ENCODE data around the gene MAP4K4. TPM values are rescaled to one million over a fixed set of nuclear protein-coding genes. Genes with fewer than 3 reads are reported as not detected.

Gene MAP4K4
- total RNA-seq, 2 experiments from 2014 or later: 92.8 to 94.0 TPM

GRCh38 chr2:101679801-101680487 lies 17.6 kb upstream of the MAP4K4 start:
- H3K9me3 ChIP-seq (ENCODE audit: control insufficient read depth in 1 of 2, insufficient read depth in 1 of 2, low read length in 2 of 2): no peaks in the 10 kb centered on the region
- no peaks in the 10 kb centered on the region for H3K27me3 Mint-ChIP-seq
- POLR2A ChIA-PET: no interaction called here
- TF ChIP-seq CTCF (IDR thresholded peaks at IDR 0.05): no peak
- H3K27ac ChIP-seq (ENCODE audit: low read depth in 1 of 2, low read length in 2 of 2): no peak overlapping the region
- no peak overlapping the region for H3K4me3 Mint-ChIP-seq
- H3K36me3 ChIP-seq (ENCODE audit: insufficient read depth, low read length): no peaks in the 10 kb centered on the region
- CTCF ChIA-PET: no interaction called here
- H3K4me1 Mint-ChIP-seq (ENCODE audit: low read depth): no peaks in the 10 kb centered on the region
- intact Hi-C loops (cut with DNase I, micrococcal nuclease): no loop called here
- no peak for DNase-seq
- no peaks in the 10 kb centered on the region for H3K4me1 ChIP-seq (ENCODE audit: insufficient read depth, low read length)
- H3K27ac Mint-ChIP-seq: no peak overlapping the region
- ATAC-seq (ENCODE audit: poor library complexity): no peak
- H3K9me3 Mint-ChIP-seq: no peaks in the 10 kb centered on the region
- H3K27me3 ChIP-seq (ENCODE audit: control insufficient read depth in 1 of 2, insufficient read depth in 2 of 2, low read length in 2 of 2): no peaks in the 10 kb centered on the region
- H3K4me3 ChIP-seq (ENCODE audit: low read length): no peak overlapping the region
- H3K36me3 Mint-ChIP-seq (ENCODE audit: low read depth): no peaks in the 10 kb centered on the region

- Histone ChIP-seq H3K9me3 (ENCODE audit: control insufficient read depth in 1 of 2, insufficient read depth in 1 of 2, low read length in 2 of 2) (no peaks in the 10 kb centered on the region), H3K4me1 (ENCODE audit: insufficient read depth, low read length) (no peaks in the 10 kb centered on the region), H3K36me3 (ENCODE audit: insufficient read depth, low read length) (no peaks in the 10 kb centered on the region), H3K27me3 (ENCODE audit: control insufficient read depth in 1 of 2, insufficient read depth in 2 of 2, low read length in 2 of 2) (no peaks in the 10 kb centered on the region), H3K4me3 (ENCODE audit: low read length) (no peak overlapping the region), H3K27ac (ENCODE audit: low read depth in 1 of 2, low read length in 2 of 2) (no peak overlapping the region)
- intact Hi-C loops (cut with DNase I, micrococcal nuclease): no loop called here
- Mint-ChIP-seq H3K36me3 (ENCODE audit: low read depth) (no peaks in the 10 kb centered on the region), H3K4me1 (ENCODE audit: low read depth) (no peaks in the 10 kb centered on the region), H3K4me3 (no peak overlapping the region), H3K9me3 (no peaks in the 10 kb centered on the region), H3K27ac (no peak overlapping the region), H3K27me3 (no peaks in the 10 kb centered on the region)
- ATAC-seq (ENCODE audit: poor library complexity) (no peak), DNase-seq (no peak)
- TF ChIP-seq CTCF (IDR thresholded peaks at IDR 0.05): no peak
- CTCF ChIA-PET: interaction anchor here (1.5 kb wide), 1 partner anchor 63 kb away, joined by 3 read pairs; no protein-coding TSS in a partner anchor
- POLR2A ChIA-PET: no interaction called here
Measured at GRCh38 chr2:101682311-101682710, 15.2 kb upstream of the MAP4K4 start.

- H3K27me3 Mint-ChIP-seq: no peaks in the 10 kb centered on the region
- intact Hi-C loops (cut with DNase I, micrococcal nuclease): no loop called here
- ATAC-seq (ENCODE audit: poor library complexity) (no peak), DNase-seq (no peak)
- no peaks in the 10 kb centered on the region for H3K36me3 Mint-ChIP-seq (ENCODE audit: low read depth)
- Histone ChIP-seq H3K27me3 (ENCODE audit: control insufficient read depth in 1 of 2, insufficient read depth in 2 of 2, low read length in 2 of 2) (no peaks in the 10 kb centered on the region), H3K36me3 (ENCODE audit: insufficient read depth, low read length) (no peaks in the 10 kb centered on the region), H3K9me3 (ENCODE audit: control insufficient read depth in 1 of 2, insufficient read depth in 1 of 2, low read length in 2 of 2) (no peaks in the 10 kb centered on the region), H3K27ac (ENCODE audit: low read depth in 1 of 2, low read length in 2 of 2) (no peak overlapping the region), H3K4me3 (ENCODE audit: low read length) (no peak overlapping the region), H3K4me1 (ENCODE audit: insufficient read depth, low read length) (no peaks in the 10 kb centered on the region)
- ChIA-PET CTCF (no interaction called here), POLR2A (no interaction called here)
- no peak overlapping the region for H3K27ac Mint-ChIP-seq
- no peak overlapping the region for H3K4me3 Mint-ChIP-seq
- TF ChIP-seq CTCF (IDR thresholded peaks at IDR 0.05): no peak
- no peaks in the 10 kb centered on the region for H3K4me1 Mint-ChIP-seq (ENCODE audit: low read depth)
- H3K9me3 Mint-ChIP-seq: no peaks in the 10 kb centered on the region
Measured at GRCh38 chr2:101684313-101684712, 13.2 kb upstream of the MAP4K4 start.

Data from CD4-positive, alpha-beta T cell (primary cell).